ENCODE measurements around the gene TMEM132D. TPM values are rescaled to one million over a fixed set of nuclear protein-coding genes. Genes with fewer than 3 reads are reported as not detected.

TMEM132D gene
- total and polyA plus RNA-seq, 8 donors: 0.19 to 2.8 (median 0.46) TPM

DNA sequence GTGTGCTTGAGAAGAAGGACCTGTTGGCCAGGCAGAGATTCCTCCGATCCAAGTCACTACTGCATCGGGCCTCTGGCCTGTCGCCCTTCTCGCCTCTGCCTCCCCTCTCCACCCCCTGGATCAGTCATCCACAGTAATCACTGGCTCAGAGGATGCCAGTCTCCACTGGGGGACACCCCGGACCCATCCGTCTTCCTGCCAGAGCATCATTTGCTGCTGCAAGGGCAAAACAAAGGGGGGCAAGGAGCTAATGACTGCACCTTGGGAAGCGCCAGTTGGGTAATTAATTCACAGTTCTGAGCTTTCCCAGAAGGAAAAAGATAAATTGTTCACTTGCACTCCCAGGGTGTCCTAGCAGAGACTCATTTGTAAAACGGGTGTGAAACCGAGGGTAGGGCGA is 835.1 kb downstream of the TMEM132D start:
- FAIRE-seq (no peak), DNase-seq (no peak), ATAC-seq (no peak)
- TF ChIP-seq, protein P1, sequence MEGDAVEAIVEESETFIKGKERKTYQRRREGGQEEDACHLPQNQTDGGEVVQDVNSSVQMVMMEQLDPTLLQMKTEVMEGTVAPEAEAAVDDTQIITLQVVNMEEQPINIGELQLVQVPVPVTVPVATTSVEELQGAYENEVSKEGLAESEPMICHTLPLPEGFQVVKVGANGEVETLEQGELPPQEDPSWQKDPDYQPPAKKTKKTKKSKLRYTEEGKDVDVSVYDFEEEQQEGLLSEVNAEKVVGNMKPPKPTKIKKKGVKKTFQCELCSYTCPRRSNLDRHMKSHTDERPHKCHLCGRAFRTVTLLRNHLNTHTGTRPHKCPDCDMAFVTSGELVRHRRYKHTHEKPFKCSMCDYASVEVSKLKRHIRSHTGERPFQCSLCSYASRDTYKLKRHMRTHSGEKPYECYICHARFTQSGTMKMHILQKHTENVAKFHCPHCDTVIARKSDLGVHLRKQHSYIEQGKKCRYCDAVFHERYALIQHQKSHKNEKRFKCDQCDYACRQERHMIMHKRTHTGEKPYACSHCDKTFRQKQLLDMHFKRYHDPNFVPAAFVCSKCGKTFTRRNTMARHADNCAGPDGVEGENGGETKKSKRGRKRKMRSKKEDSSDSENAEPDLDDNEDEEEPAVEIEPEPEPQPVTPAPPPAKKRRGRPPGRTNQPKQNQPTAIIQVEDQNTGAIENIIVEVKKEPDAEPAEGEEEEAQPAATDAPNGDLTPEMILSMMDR (IDR thresholded peaks at IDR 0.05): no peak
- no peaks in the 10 kb centered on the region for H3K4me1 ChIP-seq
- intact Hi-C loops (cut with DNase I): no loop called here
- no peaks in the 10 kb centered on the region for H3K36me3 ChIP-seq
- H3K27ac ChIP-seq: no peak overlapping the region
- no peaks in the 10 kb centered on the region for H3K27me3 ChIP-seq
- 55 to 62% methylated on average over 10 of the region's 10 CpGs for WGBS, 2 donors
- H3K4me3 ChIP-seq: no peak overlapping the region
- no peaks in the 10 kb centered on the region for H3K9me3 ChIP-seq

DNA sequence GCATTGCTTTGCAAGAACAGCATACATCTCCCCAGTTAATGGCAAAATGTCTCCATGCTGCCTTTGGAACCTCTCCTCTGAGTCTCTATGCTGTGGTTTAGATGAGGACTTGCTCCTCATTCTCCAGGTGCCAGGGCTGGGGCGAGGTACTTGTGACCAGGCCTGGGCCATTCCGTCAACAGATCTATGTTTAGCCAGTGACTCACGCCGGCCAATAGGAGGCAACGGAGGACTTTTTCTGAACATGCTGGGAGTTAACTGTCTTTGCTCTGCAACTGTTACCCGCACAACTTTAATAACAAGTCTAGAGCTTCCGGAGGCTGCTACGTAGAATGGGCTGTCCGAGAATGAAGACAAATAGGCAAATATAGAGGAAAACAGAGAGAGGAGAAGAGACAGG is 836.3 kb downstream of the TMEM132D start:
- Histone ChIP-seq H3K4me1 (no peaks in the 10 kb centered on the region), H3K4me3 (no peak overlapping the region), H3K36me3 (no peaks in the 10 kb centered on the region), H3K27ac (no peak overlapping the region), H3K27me3 (no peaks in the 10 kb centered on the region), H3K9me3 (no peaks in the 10 kb centered on the region)
- ATAC-seq (peak in 2 of 4 donors; percentile 50 to 51), FAIRE-seq (no peak), DNase-seq (no peak)
- intact Hi-C loops (cut with DNase I): no loop called here
- 17 to 22% methylated on average over 9 of the region's 9 CpGs for WGBS, 2 donors
- TF ChIP-seq, protein P1 (IDR thresholded peaks at IDR 0.05): no peak

DNA sequence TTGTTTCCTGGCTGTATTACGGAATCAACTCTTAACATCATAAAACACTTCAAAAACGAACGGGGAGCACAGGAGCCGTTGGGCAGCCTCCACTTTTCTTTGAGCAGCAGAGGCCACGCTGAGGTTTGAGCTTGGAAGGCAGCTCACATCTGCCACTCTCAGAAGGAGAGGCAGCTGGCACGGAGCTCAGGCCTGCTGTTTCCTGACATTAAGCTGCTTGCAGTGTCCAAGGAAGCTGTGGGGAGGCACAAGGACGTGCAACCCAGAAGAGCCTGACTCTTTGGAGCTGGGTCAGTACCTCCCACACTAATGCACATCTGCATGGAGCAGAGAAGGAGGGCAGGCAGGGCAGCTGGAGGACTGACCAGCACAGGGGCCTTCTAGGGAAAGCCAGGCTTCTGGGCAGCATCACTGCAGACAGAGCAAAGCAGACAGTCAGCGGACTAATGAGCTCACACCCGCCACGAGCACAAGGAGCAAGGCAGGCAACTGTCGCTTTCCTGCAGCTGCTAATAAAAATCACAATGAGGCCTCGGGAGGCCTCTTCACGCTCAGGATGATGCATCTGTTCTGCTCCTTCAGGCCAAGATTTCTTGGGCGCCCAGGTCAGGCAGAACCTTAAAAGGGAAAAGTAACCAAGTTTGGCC is 839.5 kb downstream of the TMEM132D start:
- no peaks in the 10 kb centered on the region for H3K36me3 ChIP-seq
- no peaks in the 10 kb centered on the region for H3K27me3 ChIP-seq
- no peak overlapping the region for H3K27ac ChIP-seq
- ATAC-seq (no peak), DNase-seq (no peak), FAIRE-seq (no peak)
- no peaks in the 10 kb centered on the region for H3K9me3 ChIP-seq
- intact Hi-C loops (cut with DNase I): no loop called here
- no peaks in the 10 kb centered on the region for H3K4me1 ChIP-seq
- TF ChIP-seq, protein P1 (IDR thresholded peaks at IDR 0.05): no peak
- H3K4me3 ChIP-seq: no peak overlapping the region
- WGBS, 2 donors: 49 to 57% methylated on average over 14 of the region's 14 CpGs

DNA sequence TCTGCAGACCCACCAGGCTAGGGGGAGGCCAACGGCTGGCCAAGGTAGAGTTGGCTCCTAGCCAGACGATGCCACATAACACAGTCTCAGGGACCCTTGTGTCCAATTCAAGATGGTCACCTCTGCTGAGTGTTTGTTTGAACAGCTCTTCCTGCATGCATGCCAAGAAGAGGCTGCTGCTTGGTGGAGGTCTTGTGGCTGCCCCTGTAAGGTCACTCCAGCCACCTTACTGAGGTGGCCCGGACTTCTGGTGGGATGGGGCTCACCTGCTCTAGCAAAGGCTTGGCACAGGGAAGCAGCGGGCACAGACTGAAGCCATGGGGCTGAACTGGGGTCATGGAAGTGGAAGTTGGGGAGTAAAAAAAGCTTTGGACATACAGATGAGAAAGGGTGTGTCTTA is 840.2 kb downstream of the TMEM132D start:
- FAIRE-seq (no peak), DNase-seq (no peak), ATAC-seq (no peak)
- 55 to 57% methylated on average over 4 of the region's 4 CpGs for WGBS, 2 donors
- intact Hi-C loops (cut with DNase I): no loop called here
- H3K36me3 ChIP-seq: no peaks in the 10 kb centered on the region
- H3K27me3 ChIP-seq: no peaks in the 10 kb centered on the region
- no peaks in the 10 kb centered on the region for H3K9me3 ChIP-seq
- no peaks in the 10 kb centered on the region for H3K4me1 ChIP-seq
- H3K27ac ChIP-seq: no peak overlapping the region
- TF ChIP-seq, protein P1 (IDR thresholded peaks at IDR 0.05): no peak
- no peak overlapping the region for H3K4me3 ChIP-seq

DNA sequence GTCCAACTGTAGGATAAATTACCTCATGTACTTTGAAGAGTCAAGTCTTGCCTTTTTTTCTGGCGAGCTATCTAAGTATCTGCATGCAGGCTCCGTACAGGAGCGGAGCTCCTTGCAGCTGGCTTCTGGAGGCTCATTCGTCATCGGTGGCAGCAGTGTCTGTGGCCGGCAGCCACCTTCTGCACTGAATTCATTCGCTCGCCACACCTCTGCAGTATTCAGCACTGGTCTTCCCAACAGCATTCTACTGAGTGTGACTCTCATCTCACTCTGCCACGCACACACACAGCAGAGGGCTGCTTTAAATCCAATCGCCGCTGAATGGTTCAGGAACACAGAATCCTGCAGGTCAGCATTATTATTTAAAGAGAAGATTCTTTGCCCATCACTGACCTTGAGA is 850.6 kb downstream of the TMEM132D start:
- Histone ChIP-seq H3K27me3 (no peaks in the 10 kb centered on the region), H3K36me3 (no peaks in the 10 kb centered on the region), H3K27ac (no peak overlapping the region), H3K9me3 (no peaks in the 10 kb centered on the region), H3K4me3 (no peak overlapping the region), H3K4me1 (no peaks in the 10 kb centered on the region)
- FAIRE-seq (no peak), ATAC-seq (no peak), DNase-seq (no peak)
- 43 to 55% methylated on average over 11 of the region's 11 CpGs for WGBS, 2 donors
- TF ChIP-seq, protein P1 (IDR thresholded peaks at IDR 0.05): no peak
- intact Hi-C loops (cut with DNase I): no loop called here
